Ishikawa (cell line): ENCODE measurements around the gene LCN1.

Experiments
- CREB1 ChIP-seq: IDR thresholded peaks from 2 replicates; pipeline ENCODE4 v1.6.1; 2012; ENCODE audit warnings: low read depth
- EP300 ChIP-seq: IDR thresholded peaks from 2 replicates; pipeline ENCODE4 v1.6.1; 2012; ENCODE audit warnings: borderline replicate concordance
- FOXM1 ChIP-seq: IDR thresholded peaks from 2 replicates; pipeline ENCODE4 v1.6.1; 2012; ENCODE audit warnings: low read depth, borderline replicate concordance
- MAX ChIP-seq: IDR thresholded peaks from 2 replicates; pipeline ENCODE4 v1.6.1; 2012
- NFIC ChIP-seq: IDR thresholded peaks from 2 replicates; pipeline ENCODE4 v1.6.1; 2012
- RAD21 ChIP-seq: IDR thresholded peaks from 2 replicates; pipeline ENCODE4 v1.6.1; 2012; ENCODE audit warnings: low read depth
- REST ChIP-seq: IDR thresholded peaks from 2 replicates; pipeline ENCODE4 v1.6.1; 2012; ENCODE audit warnings: low read depth, mild to moderate bottlenecking
- TAF1 ChIP-seq: IDR thresholded peaks from 2 replicates; pipeline ENCODE4 v1.6.1; 2012; ENCODE audit warnings: low read depth, mild to moderate bottlenecking
- TEAD4 ChIP-seq: IDR thresholded peaks from 2 replicates; pipeline ENCODE4 v1.6.1; 2012
- USF1 ChIP-seq: IDR thresholded peaks from 2 replicates; pipeline ENCODE4 v1.6.1; 2012
- YY1 ChIP-seq: IDR thresholded peaks from 2 replicates; pipeline ENCODE4 v1.6.1; 2012; ENCODE audit warnings: low read depth
- ZBTB7A ChIP-seq: IDR thresholded peaks from 2 replicates; pipeline ENCODE4 v1.6.1; 2012; ENCODE audit warnings: low read depth

GRCh38 chr9:135563858-135564257 lies 42.6 kb downstream of the LCN1 start:
- no peak for TF ChIP-seq TAF1
- no peak for TF ChIP-seq REST
- TF ChIP-seq USF1, result no peak
- no peak for TF ChIP-seq YY1
- TF ChIP-seq EP300, result no peak
- TF ChIP-seq RAD21, result no peak
- TF ChIP-seq MAX, result no peak
- TF ChIP-seq TEAD4, result no peak
- no peak for TF ChIP-seq ZBTB7A
- TF ChIP-seq CREB1, result no peak
- TF ChIP-seq NFIC, result no peak
- no peak for TF ChIP-seq FOXM1
